ENCODE measurements around the gene MAMLD1.
"Not testable (repeated sequence)": the region's sequence is repeated elsewhere in the genome, so short reads cannot be mapped to it uniquely, and the experiment has no call there.

Gene MAMLD1

DNA sequence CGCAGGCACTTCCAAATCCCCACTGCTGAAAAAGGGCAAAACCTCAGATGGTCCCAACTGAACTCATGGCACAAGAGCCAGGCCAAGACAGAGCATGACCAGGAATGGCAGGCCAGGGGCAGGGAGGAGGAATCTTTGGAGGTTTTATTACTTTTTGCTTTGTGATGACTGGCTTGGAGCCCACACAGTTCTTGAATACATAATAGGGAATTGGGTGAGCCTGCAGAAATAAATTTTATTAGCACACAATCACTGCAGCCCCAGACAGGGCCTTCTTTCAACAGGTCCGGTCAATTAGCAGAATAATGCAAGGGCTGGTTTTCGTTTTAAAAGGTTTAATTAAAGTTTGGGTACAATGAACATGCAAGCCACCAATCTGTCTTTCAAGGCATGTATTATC is 23.4 kb upstream of the MAMLD1 start:
- no peak overlapping the region for H3K56ac ChIP-seq (ENCODE audit: low read length)
- no peak overlapping the region for H3K23ac ChIP-seq (ENCODE audit: low read length)
- no peak overlapping the region for H2BK15ac ChIP-seq (replicated peaks; ENCODE audit: low read depth)
- no peak overlapping the region for H3K4me2 ChIP-seq (ENCODE audit: low read length)
- WGBS (ENCODE audit: extremely low coverage, insufficient coverage, low lambda C conversion rate), result no CpG with 5 or more reads among the region's 3 CpGs
- no peak overlapping the region for H2AK5ac ChIP-seq (ENCODE audit: low read length)
- H2BK120ac ChIP-seq (ENCODE audit: low read depth, low read length), result no peak overlapping the region
- no peak overlapping the region for H3K18ac ChIP-seq (ENCODE audit: low read length)
- no peak overlapping the region for H3K4ac ChIP-seq (ENCODE audit: low read depth, low read length)
- H3K27me3 ChIP-seq (ENCODE audit: insufficient read depth, low read length, poor library complexity), result no peaks in the 10 kb centered on the region
- H3K9ac ChIP-seq (ENCODE audit: low read length), result no peak overlapping the region
- no peak for DNase-seq
- no peak overlapping the region for H2BK5ac ChIP-seq (ENCODE audit: low read length)
- H3K36me3 ChIP-seq (ENCODE audit: control insufficient read depth, insufficient read depth, low read length), result no peaks in the 10 kb centered on the region
- H3K79me1 ChIP-seq (ENCODE audit: low read length), result no peaks in the 10 kb centered on the region
- no peaks in the 10 kb centered on the region for H3K79me2 ChIP-seq (ENCODE audit: control insufficient read depth, insufficient read depth, low read length)
- H3K27ac ChIP-seq (ENCODE audit: low read depth, low read length), result no peak overlapping the region
- no peak overlapping the region for H4K5ac ChIP-seq (ENCODE audit: low read length)
- no peak overlapping the region for H3K4me3 ChIP-seq (ENCODE audit: low read length)
- no peak overlapping the region for H4K8ac ChIP-seq (ENCODE audit: low read depth, low read length)
- H3K4me1 ChIP-seq (ENCODE audit: control insufficient read depth, low read depth, low read length), result no peaks in the 10 kb centered on the region

GRCh38 chrX:150340326-150340725 is 22.8 kb upstream of the MAMLD1 start:
- not testable (repeated sequence) for H2BK15ac ChIP-seq (replicated peaks; ENCODE audit: low read depth); H3K79me1 ChIP-seq (ENCODE audit: low read length); H3K4me1 ChIP-seq (ENCODE audit: control insufficient read depth, low read depth, low read length)

GRCh38 chrX:150347471-150347870 is 15.6 kb upstream of the MAMLD1 start:
- WGBS (ENCODE audit: extremely low coverage, insufficient coverage, low lambda C conversion rate), result no CpG with 5 or more reads among the region's 2 CpGs
- no peaks in the 10 kb centered on the region for H3K27me3 ChIP-seq (ENCODE audit: insufficient read depth, low read length, poor library complexity)

More at GRCh38 chrX:150340326-150340725, 22.8 kb upstream of the MAMLD1 start:
- not testable (repeated sequence) for H3K9ac ChIP-seq (ENCODE audit: low read length); H2BK5ac ChIP-seq (ENCODE audit: low read length); H3K4ac ChIP-seq (ENCODE audit: low read depth, low read length); H3K4me3 ChIP-seq (ENCODE audit: low read length); H2AK5ac ChIP-seq (ENCODE audit: low read length); H3K56ac ChIP-seq (ENCODE audit: low read length); H3K36me3 ChIP-seq (ENCODE audit: control insufficient read depth, insufficient read depth, low read length); H4K5ac ChIP-seq (ENCODE audit: low read length); DNase-seq; H3K79me2 ChIP-seq (ENCODE audit: control insufficient read depth, insufficient read depth, low read length); H4K8ac ChIP-seq (ENCODE audit: low read depth, low read length); H3K23ac ChIP-seq (ENCODE audit: low read length); H3K18ac ChIP-seq (ENCODE audit: low read length); H2BK120ac ChIP-seq (ENCODE audit: low read depth, low read length); H3K27ac ChIP-seq (ENCODE audit: low read depth, low read length); H3K4me2 ChIP-seq (ENCODE audit: low read length); H3K27me3 ChIP-seq (ENCODE audit: insufficient read depth, low read length, poor library complexity)
- no CpG with 5 or more reads among the region's 3 CpGs for WGBS (ENCODE audit: extremely low coverage, insufficient coverage, low lambda C conversion rate)

DNA sequence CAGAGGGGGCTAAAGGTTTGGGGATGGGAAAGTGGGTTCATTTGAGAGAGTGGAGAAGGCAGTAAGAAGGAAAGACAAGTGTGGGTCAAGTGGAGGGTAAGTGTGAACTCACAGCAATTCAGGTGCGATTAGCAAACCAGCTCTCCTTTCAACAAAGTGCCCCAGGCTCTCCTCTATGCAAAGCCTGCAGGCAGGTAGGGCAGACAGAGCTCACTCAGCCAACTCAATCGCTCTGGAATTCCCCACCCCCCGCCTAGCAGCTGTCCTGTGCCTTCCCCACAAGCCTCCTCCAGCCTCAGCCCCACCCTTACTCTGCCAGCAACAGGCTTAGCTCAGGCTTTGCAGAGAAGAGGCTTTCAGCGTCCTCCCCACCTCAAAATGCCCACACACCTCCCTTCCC is 14.8 kb upstream of the MAMLD1 start:
- DNase-seq, result peak; percentile 92
- Histone ChIP-seq H3K18ac (ENCODE audit: low read length) (no peak overlapping the region), H2BK120ac (ENCODE audit: low read depth, low read length) (no peak overlapping the region), H3K56ac (ENCODE audit: low read length) (no peak overlapping the region), H4K8ac (ENCODE audit: low read depth, low read length) (no peak overlapping the region), H2AK5ac (ENCODE audit: low read length) (no peak overlapping the region), H3K4me3 (ENCODE audit: low read length) (no peak overlapping the region), H3K4ac (ENCODE audit: low read depth, low read length) (no peak overlapping the region), H2BK15ac (replicated peaks; ENCODE audit: low read depth) (no peak overlapping the region), H2BK5ac (ENCODE audit: low read length) (no peak overlapping the region), H3K27ac (ENCODE audit: low read depth, low read length) (no peak overlapping the region), H3K79me1 (ENCODE audit: low read length) (no peaks in the 10 kb centered on the region), H3K36me3 (ENCODE audit: control insufficient read depth, insufficient read depth, low read length) (no peaks in the 10 kb centered on the region), H4K5ac (ENCODE audit: low read length) (no peak overlapping the region), H3K9ac (ENCODE audit: low read length) (no peak overlapping the region), H3K23ac (ENCODE audit: low read length) (no peak overlapping the region), H3K27me3 (ENCODE audit: insufficient read depth, low read length, poor library complexity) (no peaks in the 10 kb centered on the region), H3K4me1 (ENCODE audit: control insufficient read depth, low read depth, low read length) (peaks cover 7% of the 10 kb centered on the region), H3K4me2 (ENCODE audit: low read length) (no peak overlapping the region), H3K79me2 (ENCODE audit: control insufficient read depth, insufficient read depth, low read length) (no peaks in the 10 kb centered on the region)
- WGBS (ENCODE audit: extremely low coverage, insufficient coverage, low lambda C conversion rate), result no CpG with 5 or more reads among the region's 4 CpGs

More at GRCh38 chrX:150347471-150347870, 15.6 kb upstream of the MAMLD1 start:
- no peak overlapping the region for H4K8ac ChIP-seq (ENCODE audit: low read depth, low read length)
- no peak overlapping the region for H2BK5ac ChIP-seq (ENCODE audit: low read length)
- no peak overlapping the region for H3K18ac ChIP-seq (ENCODE audit: low read length)
- H2AK5ac ChIP-seq (ENCODE audit: low read length), result no peak overlapping the region
- H4K5ac ChIP-seq (ENCODE audit: low read length), result no peak overlapping the region
- no peak for DNase-seq
- no peak overlapping the region for H3K27ac ChIP-seq (ENCODE audit: low read depth, low read length)
- no peaks in the 10 kb centered on the region for H3K36me3 ChIP-seq (ENCODE audit: control insufficient read depth, insufficient read depth, low read length)
- no peak overlapping the region for H3K4ac ChIP-seq (ENCODE audit: low read depth, low read length)
- H3K9ac ChIP-seq (ENCODE audit: low read length), result no peak overlapping the region
- H3K4me3 ChIP-seq (ENCODE audit: low read length), result no peak overlapping the region
- no peak overlapping the region for H3K56ac ChIP-seq (ENCODE audit: low read length)
- H3K23ac ChIP-seq (ENCODE audit: low read length), result no peak overlapping the region
- peaks cover 7% of the 10 kb centered on the region for H3K4me1 ChIP-seq (ENCODE audit: control insufficient read depth, low read depth, low read length)
- no peak overlapping the region for H2BK120ac ChIP-seq (ENCODE audit: low read depth, low read length)
- H3K79me1 ChIP-seq (ENCODE audit: low read length), result no peaks in the 10 kb centered on the region
- H3K4me2 ChIP-seq (ENCODE audit: low read length), result no peak overlapping the region
- H2BK15ac ChIP-seq (replicated peaks; ENCODE audit: low read depth), result no peak overlapping the region
- H3K79me2 ChIP-seq (ENCODE audit: control insufficient read depth, insufficient read depth, low read length), result no peaks in the 10 kb centered on the region

- H3K4me1 ChIP-seq (ENCODE audit: control insufficient read depth, low read depth, low read length), result peaks cover 7% of the 10 kb centered on the region
- H4K8ac ChIP-seq (ENCODE audit: low read depth, low read length), result no peak overlapping the region
- no peak overlapping the region for H3K4me3 ChIP-seq (ENCODE audit: low read length)
- no peak overlapping the region for H3K27ac ChIP-seq (ENCODE audit: low read depth, low read length)
- no peak overlapping the region for H3K56ac ChIP-seq (ENCODE audit: low read length)
- no peak overlapping the region for H4K5ac ChIP-seq (ENCODE audit: low read length)
- H2BK15ac ChIP-seq (replicated peaks; ENCODE audit: low read depth), result no peak overlapping the region
- H3K18ac ChIP-seq (ENCODE audit: low read length), result no peak overlapping the region
- H3K79me2 ChIP-seq (ENCODE audit: control insufficient read depth, insufficient read depth, low read length), result no peaks in the 10 kb centered on the region
- H3K4me2 ChIP-seq (ENCODE audit: low read length), result no peak overlapping the region
- no peaks in the 10 kb centered on the region for H3K27me3 ChIP-seq (ENCODE audit: insufficient read depth, low read length, poor library complexity)
- DNase-seq, result no peak
- no peak overlapping the region for H2BK5ac ChIP-seq (ENCODE audit: low read length)
- no peaks in the 10 kb centered on the region for H3K79me1 ChIP-seq (ENCODE audit: low read length)
- no peak overlapping the region for H2AK5ac ChIP-seq (ENCODE audit: low read length)
- H3K36me3 ChIP-seq (ENCODE audit: control insufficient read depth, insufficient read depth, low read length), result no peaks in the 10 kb centered on the region
- WGBS (ENCODE audit: extremely low coverage, insufficient coverage, low lambda C conversion rate), result no CpG with 5 or more reads among the region's 3 CpGs
- H3K4ac ChIP-seq (ENCODE audit: low read depth, low read length), result no peak overlapping the region
- H2BK120ac ChIP-seq (ENCODE audit: low read depth, low read length), result no peak overlapping the region
- no peak overlapping the region for H3K9ac ChIP-seq (ENCODE audit: low read length)
- H3K23ac ChIP-seq (ENCODE audit: low read length), result no peak overlapping the region
Measured at GRCh38 chrX:150352114-150352513, 11.0 kb upstream of the MAMLD1 start.

GRCh38 chrX:150352581-150352980 is 10.5 kb upstream of the MAMLD1 start:
- DNase-seq, result no peak
- Histone ChIP-seq H3K27me3 (ENCODE audit: insufficient read depth, low read length, poor library complexity) (no peaks in the 10 kb centered on the region), H3K56ac (ENCODE audit: low read length) (no peak overlapping the region), H2BK15ac (replicated peaks; ENCODE audit: low read depth) (no peak overlapping the region), H4K8ac (ENCODE audit: low read depth, low read length) (no peak overlapping the region), H3K27ac (ENCODE audit: low read depth, low read length) (no peak overlapping the region), H3K79me2 (ENCODE audit: control insufficient read depth, insufficient read depth, low read length) (no peaks in the 10 kb centered on the region), H3K4ac (ENCODE audit: low read depth, low read length) (no peak overlapping the region), H3K18ac (ENCODE audit: low read length) (no peak overlapping the region), H4K5ac (ENCODE audit: low read length) (no peak overlapping the region), H2BK120ac (ENCODE audit: low read depth, low read length) (no peak overlapping the region), H3K79me1 (ENCODE audit: low read length) (no peaks in the 10 kb centered on the region), H3K36me3 (ENCODE audit: control insufficient read depth, insufficient read depth, low read length) (no peaks in the 10 kb centered on the region), H2AK5ac (ENCODE audit: low read length) (no peak overlapping the region), H2BK5ac (ENCODE audit: low read length) (no peak overlapping the region), H3K9ac (ENCODE audit: low read length) (no peak overlapping the region), H3K23ac (ENCODE audit: low read length) (no peak overlapping the region), H3K4me2 (ENCODE audit: low read length) (no peak overlapping the region), H3K4me3 (ENCODE audit: low read length) (no peak overlapping the region), H3K4me1 (ENCODE audit: control insufficient read depth, low read depth, low read length) (peaks cover 7% of the 10 kb centered on the region)
- WGBS (ENCODE audit: extremely low coverage, insufficient coverage, low lambda C conversion rate), result no CpG with 5 or more reads among the region's 4 CpGs

Data from mesendoderm (in vitro differentiated cells).